Neural cell (in vitro differentiated cells): ENCODE measurements around the gene TRPM8. TPM values are rescaled to one million over a fixed set of nuclear protein-coding genes. Genes with fewer than 3 reads are reported as not detected.

ENCODE experiments used
- H2AFZ ChIP-seq: fragments of 200-600, 300-800 bp; sonication (generic), shearing (Covaris generic); 2 replicates; pipeline ENCODE4 v1.6.0; 2014; ENCODE audit warnings: low read depth, mild to moderate bottlenecking, antibody characterized with exemption, low read length, moderate library complexity
- H3F3A ChIP-seq: fragments of 200-600 bp; shearing (Covaris generic); 2 replicates; pipeline ENCODE4 v1.6.1; 2016; ENCODE audit warnings: mild to moderate bottlenecking, moderate library complexity, mixed read lengths, antibody characterized with exemption, low read length; ENCODE audit not compliant: insufficient read depth, poor library complexity, severe bottlenecking
- H3K27ac ChIP-seq: fragments of 200-600, 300-800 bp; sonication (generic), shearing (Covaris generic); 2 replicates; pipeline ENCODE4 v1.5.1; 2014; ENCODE audit warnings: mild to moderate bottlenecking, low read length, moderate library complexity
- H3K27me3 ChIP-seq: fragments of 300-800, 200-600 bp; sonication (generic), shearing (Covaris generic); 2 replicates; pipeline ENCODE4 v1.6.0; 2014; ENCODE audit warnings: mild to moderate bottlenecking, low read depth, low read length, moderate library complexity; ENCODE audit not compliant: insufficient read depth
- H3K36me3 ChIP-seq: fragments of 300-800, 200-600 bp; sonication (generic), shearing (Covaris generic); 2 replicates; pipeline ENCODE4 v1.5.1; 2014; ENCODE audit warnings: mild to moderate bottlenecking, antibody characterized with exemption, low read length, moderate library complexity; ENCODE audit not compliant: insufficient read depth
- H3K4me2 ChIP-seq: fragments of 300-800, 200-600 bp; sonication (generic), shearing (Covaris generic); 2 replicates; pipeline ENCODE4 v1.6.0; 2014; ENCODE audit warnings: mild to moderate bottlenecking, low read length
- H3K4me3 ChIP-seq: fragments of 300-800, 200-600 bp; sonication (generic), shearing (Covaris generic); 2 replicates; pipeline ENCODE4 v1.5.1; 2014; ENCODE audit warnings: mild to moderate bottlenecking, low read length, moderate library complexity
- H3K79me2 ChIP-seq: fragments of 200-600 bp; shearing (Covaris generic); replicated peaks from 2 replicates; pipeline ENCODE4 v1.6.0; 2014; ENCODE audit warnings: mild to moderate bottlenecking, low read length, moderate library complexity; ENCODE audit not compliant: insufficient read depth
- H3K9ac ChIP-seq: fragments of 300-800, 200-600 bp; sonication (generic), shearing (Covaris generic); 2 replicates; pipeline ENCODE4 v1.6.1; 2016; ENCODE audit warnings: mild to moderate bottlenecking, low read length, mixed read lengths
- H3K9me2 ChIP-seq: fragments of 200-600 bp; shearing (Covaris generic); 2 replicates; pipeline ENCODE4 v1.6.1; 2016; ENCODE audit warnings: mild to moderate bottlenecking, low read length, mixed read lengths; ENCODE audit not compliant: insufficient read depth
- H3K9me3 ChIP-seq: fragments of 200-600, 300-800 bp; sonication (generic), shearing (Covaris generic); 2 replicates; pipeline ENCODE4 v1.6.1; 2016; ENCODE audit warnings: mild to moderate bottlenecking, mixed run types, low read length, moderate library complexity, mixed read lengths
- H4K20me1 ChIP-seq: fragments of 200-600 bp; shearing (Covaris generic); 2 replicates; pipeline ENCODE4 v1.6.1; 2016; ENCODE audit warnings: mild to moderate bottlenecking, mixed run types; ENCODE audit not compliant: insufficient read depth
- SMC3 ChIP-seq: fragments of 450-650 bp; conservative IDR thresholded peaks from 2 replicates; pipeline ENCODE4 v1.6.1; 2014; ENCODE audit warnings: antibody characterized with exemption, mild to moderate bottlenecking, moderate library complexity; ENCODE audit not compliant: poor library complexity
- TAF1 ChIP-seq: IDR thresholded peaks from 2 replicates; pipeline ENCODE4 v1.6.1; 2012; ENCODE audit warnings: low read depth
- polyA plus RNA-seq: library from polyadenylated mRNA; depleted of rRNA; stranded (reverse); fragments of >200 nt; gene quantifications from 2 replicates; pipeline ENCODE4 v1.2.3, GENCODE V29; 2014
- TF ChIP-seq, protein P1 (sequence below): fragments of 450-650 bp; IDR thresholded peaks from 2 replicates; pipeline ENCODE4 v1.5.1; 2014; ENCODE audit warnings: antibody characterized with exemption, mild to moderate bottlenecking, moderate library complexity; ENCODE audit not compliant: poor library complexity, severe bottlenecking

The TRPM8 gene
- polyA plus RNA-seq, 1 donor from 2014 or later, result not detected

DNA sequence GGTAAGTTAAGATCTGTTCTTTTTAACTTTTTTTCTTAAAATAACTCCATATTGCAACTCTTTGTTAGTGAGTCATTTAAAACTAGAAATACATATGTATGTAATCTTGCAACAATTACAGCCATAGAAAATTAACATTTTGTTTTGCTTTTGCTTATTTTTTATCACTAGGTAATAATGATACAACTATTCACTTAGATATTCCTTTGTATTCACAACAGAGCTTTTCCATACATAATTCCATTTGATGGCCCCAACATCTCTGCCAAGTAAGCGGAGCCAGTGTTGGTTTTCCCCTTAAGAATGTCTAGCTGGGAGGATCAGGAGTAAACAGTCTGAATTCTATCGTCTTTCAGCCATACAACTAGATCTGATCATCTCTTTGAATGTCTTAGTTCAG, 149.4 kb downstream of the TRPM8 start:
- Histone ChIP-seq H3K79me2 (no peaks in the 10 kb centered on the region), H2AFZ (no peak overlapping the region)

More for the DNA sequence above, 149.4 kb downstream of the TRPM8 start:
- H3K36me3 ChIP-seq, result no peaks in the 10 kb centered on the region
- no peak overlapping the region for H3K27ac ChIP-seq
- no peak overlapping the region for H3K4me3 ChIP-seq
- TF ChIP-seq, protein P1, sequence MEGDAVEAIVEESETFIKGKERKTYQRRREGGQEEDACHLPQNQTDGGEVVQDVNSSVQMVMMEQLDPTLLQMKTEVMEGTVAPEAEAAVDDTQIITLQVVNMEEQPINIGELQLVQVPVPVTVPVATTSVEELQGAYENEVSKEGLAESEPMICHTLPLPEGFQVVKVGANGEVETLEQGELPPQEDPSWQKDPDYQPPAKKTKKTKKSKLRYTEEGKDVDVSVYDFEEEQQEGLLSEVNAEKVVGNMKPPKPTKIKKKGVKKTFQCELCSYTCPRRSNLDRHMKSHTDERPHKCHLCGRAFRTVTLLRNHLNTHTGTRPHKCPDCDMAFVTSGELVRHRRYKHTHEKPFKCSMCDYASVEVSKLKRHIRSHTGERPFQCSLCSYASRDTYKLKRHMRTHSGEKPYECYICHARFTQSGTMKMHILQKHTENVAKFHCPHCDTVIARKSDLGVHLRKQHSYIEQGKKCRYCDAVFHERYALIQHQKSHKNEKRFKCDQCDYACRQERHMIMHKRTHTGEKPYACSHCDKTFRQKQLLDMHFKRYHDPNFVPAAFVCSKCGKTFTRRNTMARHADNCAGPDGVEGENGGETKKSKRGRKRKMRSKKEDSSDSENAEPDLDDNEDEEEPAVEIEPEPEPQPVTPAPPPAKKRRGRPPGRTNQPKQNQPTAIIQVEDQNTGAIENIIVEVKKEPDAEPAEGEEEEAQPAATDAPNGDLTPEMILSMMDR, result no peak
- no peak for TF ChIP-seq TAF1
- no peak for TF ChIP-seq SMC3
- no peaks in the 10 kb centered on the region for H3K27me3 ChIP-seq
- H3K9me3 ChIP-seq, result no peaks in the 10 kb centered on the region
- H3K4me2 ChIP-seq, result no peak overlapping the region
- no peak overlapping the region for H3K9ac ChIP-seq
- H4K20me1 ChIP-seq, result no peaks in the 10 kb centered on the region
- H3K9me2 ChIP-seq, result no peaks in the 10 kb centered on the region
- H3F3A ChIP-seq, result no peaks in the 10 kb centered on the region

Other genes with a start within 250 kb of the TRPM8 start
- gene UGT1A9, start 245.5 kb upstream of the TRPM8 start, polyA plus RNA-seq, result not detected in 2 replicates
- not detected in 2 replicates for gene UGT1A7, start 235.5 kb upstream of the TRPM8 start, polyA plus RNA-seq
- gene UGT1A6, start 224.5 kb upstream of the TRPM8 start, polyA plus RNA-seq, result not detected in 2 replicates
- gene UGT1A5, start 204.5 kb upstream of the TRPM8 start, polyA plus RNA-seq, result not detected in 2 replicates
- gene UGT1A4, start 198.6 kb upstream of the TRPM8 start, polyA plus RNA-seq, result not detected in 2 replicates
- gene UGT1A3, start 188.3 kb upstream of the TRPM8 start, polyA plus RNA-seq, result not detected in 2 replicates
- not detected in 2 replicates for gene UGT1A1, start 157.1 kb upstream of the TRPM8 start, polyA plus RNA-seq
- gene MROH2A, start 139.0 kb upstream of the TRPM8 start, polyA plus RNA-seq, result not detected in 2 replicates
- 1.3 and 3.3 TPM in 2 replicates for gene HJURP, start 62.8 kb upstream of the TRPM8 start, polyA plus RNA-seq
- gene SPP2, start 133.3 kb downstream of the TRPM8 start, polyA plus RNA-seq, result not detected in 2 replicates